Measurements from ENCODE around the gene VWA5B2. TPM values are rescaled to one million over a fixed set of nuclear protein-coding genes. Genes with fewer than 3 reads are reported as not detected.

Gene VWA5B2
- total and polyA plus RNA-seq, 2 experiments from 2014 or later: 0.66 TPM; not detected in 1

DNA sequence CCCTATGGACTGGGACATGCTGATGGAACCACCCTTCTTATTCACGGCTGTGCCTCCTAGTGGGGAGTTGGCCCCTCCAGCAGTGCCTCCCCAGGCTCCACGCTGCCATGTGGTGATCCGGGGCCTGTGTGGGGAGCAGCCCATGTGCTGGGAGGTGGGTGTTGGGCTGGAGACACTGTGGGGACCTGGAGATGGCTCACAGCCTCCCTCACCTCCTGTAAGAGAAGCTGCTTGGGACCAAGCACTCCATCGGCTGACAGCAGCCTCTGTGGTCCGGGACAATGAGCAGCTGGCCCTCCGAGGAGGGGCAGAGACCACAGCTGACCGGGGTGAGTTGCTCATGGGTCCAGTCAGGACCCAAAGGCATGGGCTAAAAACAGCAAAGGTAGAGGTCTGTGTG is 10.3 kb downstream of the VWA5B2 start:
- DNase-seq (ENCODE audit: low spot score): no peak
- H3K9me3 Mint-ChIP-seq: no peaks in the 10 kb centered on the region
- H3K36me3 Mint-ChIP-seq (ENCODE audit: low read depth): peaks cover 26% of the 10 kb centered on the region
- H3K27me3 Mint-ChIP-seq (ENCODE audit: insufficient read depth, low read depth, poor library complexity): peaks cover 9% of the 10 kb centered on the region
- H3K27me3 ChIP-seq (ENCODE audit: insufficient read depth): peaks cover 11% of the 10 kb centered on the region
- no peaks in the 10 kb centered on the region for H3F3A ChIP-seq (replicated peaks; ENCODE audit: low read depth)
- H3K9me2 ChIP-seq (ENCODE audit: insufficient read depth): no peaks in the 10 kb centered on the region
- H3K4me3 ChIP-seq: no peak overlapping the region
- H3K79me2 ChIP-seq (replicated peaks; ENCODE audit: insufficient read depth): no peaks in the 10 kb centered on the region
- no peak overlapping the region for H2AFZ ChIP-seq
- TF ChIP-seq STAT1 (IDR thresholded peaks at IDR 0.05; ENCODE audit: unreplicated experiment) (no peak), POLR2AphosphoS5 (IDR thresholded peaks at IDR 0.05; ENCODE audit: low read depth) (no peak), JUNB (IDR thresholded peaks at IDR 0.05; ENCODE audit: unreplicated experiment) (no peak), ZNF331 (CRISPR knock-in tag; IDR thresholded peaks at IDR 0.05; ENCODE audit: low read depth) (no peak), EZH2 (IDR thresholded peaks at IDR 0.05; ENCODE audit: low read depth, unreplicated experiment) (no peak), NANOG (IDR thresholded peaks at IDR 0.05; ENCODE audit: borderline replicate concordance) (no peak), CREB1 (CRISPR knock-in tag; IDR thresholded peaks at IDR 0.05; ENCODE audit: low read depth) (no peak), ZNF114 (CRISPR knock-in tag; IDR thresholded peaks at IDR 0.05) (no peak), EZH2phosphoT487 (IDR thresholded peaks at IDR 0.05; ENCODE audit: unreplicated experiment) (no peak)
- TF ChIP-seq, protein P1, sequence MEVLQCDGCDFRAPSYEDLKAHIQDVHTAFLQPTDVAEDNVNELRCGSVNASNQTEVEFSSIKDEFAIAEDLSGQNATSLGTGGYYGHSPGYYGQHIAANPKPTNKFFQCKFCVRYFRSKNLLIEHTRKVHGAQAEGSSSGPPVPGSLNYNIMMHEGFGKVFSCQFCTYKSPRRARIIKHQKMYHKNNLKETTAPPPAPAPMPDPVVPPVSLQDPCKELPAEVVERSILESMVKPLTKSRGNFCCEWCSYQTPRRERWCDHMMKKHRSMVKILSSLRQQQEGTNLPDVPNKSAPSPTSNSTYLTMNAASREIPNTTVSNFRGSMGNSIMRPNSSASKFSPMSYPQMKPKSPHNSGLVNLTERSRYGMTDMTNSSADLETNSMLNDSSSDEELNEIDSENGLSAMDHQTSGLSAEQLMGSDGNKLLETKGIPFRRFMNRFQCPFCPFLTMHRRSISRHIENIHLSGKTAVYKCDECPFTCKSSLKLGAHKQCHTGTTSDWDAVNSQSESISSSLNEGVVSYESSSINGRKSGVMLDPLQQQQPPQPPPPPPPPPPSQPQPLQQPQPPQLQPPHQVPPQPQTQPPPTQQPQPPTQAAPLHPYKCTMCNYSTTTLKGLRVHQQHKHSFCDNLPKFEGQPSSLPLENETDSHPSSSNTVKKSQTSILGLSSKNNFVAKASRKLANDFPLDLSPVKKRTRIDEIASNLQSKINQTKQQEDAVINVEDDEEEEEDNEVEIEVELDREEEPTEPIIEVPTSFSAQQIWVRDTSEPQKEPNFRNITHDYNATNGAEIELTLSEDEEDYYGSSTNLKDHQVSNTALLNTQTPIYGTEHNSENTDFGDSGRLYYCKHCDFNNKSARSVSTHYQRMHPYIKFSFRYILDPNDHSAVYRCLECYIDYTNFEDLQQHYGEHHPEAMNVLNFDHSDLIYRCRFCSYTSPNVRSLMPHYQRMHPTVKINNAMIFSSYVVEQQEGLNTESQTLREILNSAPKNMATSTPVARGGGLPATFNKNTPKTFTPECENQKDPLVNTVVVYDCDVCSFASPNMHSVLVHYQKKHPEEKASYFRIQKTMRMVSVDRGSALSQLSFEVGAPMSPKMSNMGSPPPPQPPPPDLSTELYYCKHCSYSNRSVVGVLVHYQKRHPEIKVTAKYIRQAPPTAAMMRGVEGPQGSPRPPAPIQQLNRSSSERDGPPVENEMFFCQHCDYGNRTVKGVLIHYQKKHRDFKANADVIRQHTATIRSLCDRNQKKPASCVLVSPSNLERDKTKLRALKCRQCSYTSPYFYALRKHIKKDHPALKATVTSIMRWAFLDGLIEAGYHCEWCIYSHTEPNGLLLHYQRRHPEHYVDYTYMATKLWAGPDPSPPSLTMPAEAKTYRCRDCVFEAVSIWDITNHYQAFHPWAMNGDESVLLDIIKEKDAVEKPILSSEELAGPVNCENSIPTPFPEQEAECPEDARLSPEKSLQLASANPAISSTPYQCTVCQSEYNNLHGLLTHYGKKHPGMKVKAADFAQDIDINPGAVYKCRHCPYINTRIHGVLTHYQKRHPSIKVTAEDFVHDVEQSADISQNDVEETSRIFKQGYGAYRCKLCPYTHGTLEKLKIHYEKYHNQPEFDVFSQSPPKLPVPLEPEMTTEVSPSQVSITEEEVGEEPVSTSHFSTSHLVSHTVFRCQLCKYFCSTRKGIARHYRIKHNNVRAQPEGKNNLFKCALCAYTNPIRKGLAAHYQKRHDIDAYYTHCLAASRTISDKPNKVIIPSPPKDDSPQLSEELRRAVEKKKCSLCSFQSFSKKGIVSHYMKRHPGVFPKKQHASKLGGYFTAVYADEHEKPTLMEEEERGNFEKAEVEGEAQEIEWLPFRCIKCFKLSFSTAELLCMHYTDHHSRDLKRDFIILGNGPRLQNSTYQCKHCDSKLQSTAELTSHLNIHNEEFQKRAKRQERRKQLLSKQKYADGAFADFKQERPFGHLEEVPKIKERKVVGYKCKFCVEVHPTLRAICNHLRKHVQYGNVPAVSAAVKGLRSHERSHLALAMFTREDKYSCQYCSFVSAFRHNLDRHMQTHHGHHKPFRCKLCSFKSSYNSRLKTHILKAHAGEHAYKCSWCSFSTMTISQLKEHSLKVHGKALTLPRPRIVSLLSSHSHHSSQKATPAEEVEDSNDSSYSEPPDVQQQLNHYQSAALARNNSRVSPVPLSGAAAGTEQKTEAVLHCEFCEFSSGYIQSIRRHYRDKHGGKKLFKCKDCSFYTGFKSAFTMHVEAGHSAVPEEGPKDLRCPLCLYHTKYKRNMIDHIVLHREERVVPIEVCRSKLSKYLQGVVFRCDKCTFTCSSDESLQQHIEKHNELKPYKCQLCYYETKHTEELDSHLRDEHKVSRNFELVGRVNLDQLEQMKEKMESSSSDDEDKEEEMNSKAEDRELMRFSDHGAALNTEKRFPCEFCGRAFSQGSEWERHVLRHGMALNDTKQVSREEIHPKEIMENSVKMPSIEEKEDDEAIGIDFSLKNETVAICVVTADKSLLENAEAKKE (CRISPR knock-in tag; IDR thresholded peaks at IDR 0.05): no peak
- TF ChIP-seq, protein P2, sequence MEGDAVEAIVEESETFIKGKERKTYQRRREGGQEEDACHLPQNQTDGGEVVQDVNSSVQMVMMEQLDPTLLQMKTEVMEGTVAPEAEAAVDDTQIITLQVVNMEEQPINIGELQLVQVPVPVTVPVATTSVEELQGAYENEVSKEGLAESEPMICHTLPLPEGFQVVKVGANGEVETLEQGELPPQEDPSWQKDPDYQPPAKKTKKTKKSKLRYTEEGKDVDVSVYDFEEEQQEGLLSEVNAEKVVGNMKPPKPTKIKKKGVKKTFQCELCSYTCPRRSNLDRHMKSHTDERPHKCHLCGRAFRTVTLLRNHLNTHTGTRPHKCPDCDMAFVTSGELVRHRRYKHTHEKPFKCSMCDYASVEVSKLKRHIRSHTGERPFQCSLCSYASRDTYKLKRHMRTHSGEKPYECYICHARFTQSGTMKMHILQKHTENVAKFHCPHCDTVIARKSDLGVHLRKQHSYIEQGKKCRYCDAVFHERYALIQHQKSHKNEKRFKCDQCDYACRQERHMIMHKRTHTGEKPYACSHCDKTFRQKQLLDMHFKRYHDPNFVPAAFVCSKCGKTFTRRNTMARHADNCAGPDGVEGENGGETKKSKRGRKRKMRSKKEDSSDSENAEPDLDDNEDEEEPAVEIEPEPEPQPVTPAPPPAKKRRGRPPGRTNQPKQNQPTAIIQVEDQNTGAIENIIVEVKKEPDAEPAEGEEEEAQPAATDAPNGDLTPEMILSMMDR (conservative IDR thresholded peaks at IDR 0.05; ENCODE audit: low read depth in 2 of 2): no peak
- TF ChIP-seq, protein P3, sequence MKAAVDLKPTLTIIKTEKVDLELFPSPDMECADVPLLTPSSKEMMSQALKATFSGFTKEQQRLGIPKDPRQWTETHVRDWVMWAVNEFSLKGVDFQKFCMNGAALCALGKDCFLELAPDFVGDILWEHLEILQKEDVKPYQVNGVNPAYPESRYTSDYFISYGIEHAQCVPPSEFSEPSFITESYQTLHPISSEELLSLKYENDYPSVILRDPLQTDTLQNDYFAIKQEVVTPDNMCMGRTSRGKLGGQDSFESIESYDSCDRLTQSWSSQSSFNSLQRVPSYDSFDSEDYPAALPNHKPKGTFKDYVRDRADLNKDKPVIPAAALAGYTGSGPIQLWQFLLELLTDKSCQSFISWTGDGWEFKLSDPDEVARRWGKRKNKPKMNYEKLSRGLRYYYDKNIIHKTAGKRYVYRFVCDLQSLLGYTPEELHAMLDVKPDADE (IDR thresholded peaks at IDR 0.05): no peak
- TF ChIP-seq, protein P4, sequence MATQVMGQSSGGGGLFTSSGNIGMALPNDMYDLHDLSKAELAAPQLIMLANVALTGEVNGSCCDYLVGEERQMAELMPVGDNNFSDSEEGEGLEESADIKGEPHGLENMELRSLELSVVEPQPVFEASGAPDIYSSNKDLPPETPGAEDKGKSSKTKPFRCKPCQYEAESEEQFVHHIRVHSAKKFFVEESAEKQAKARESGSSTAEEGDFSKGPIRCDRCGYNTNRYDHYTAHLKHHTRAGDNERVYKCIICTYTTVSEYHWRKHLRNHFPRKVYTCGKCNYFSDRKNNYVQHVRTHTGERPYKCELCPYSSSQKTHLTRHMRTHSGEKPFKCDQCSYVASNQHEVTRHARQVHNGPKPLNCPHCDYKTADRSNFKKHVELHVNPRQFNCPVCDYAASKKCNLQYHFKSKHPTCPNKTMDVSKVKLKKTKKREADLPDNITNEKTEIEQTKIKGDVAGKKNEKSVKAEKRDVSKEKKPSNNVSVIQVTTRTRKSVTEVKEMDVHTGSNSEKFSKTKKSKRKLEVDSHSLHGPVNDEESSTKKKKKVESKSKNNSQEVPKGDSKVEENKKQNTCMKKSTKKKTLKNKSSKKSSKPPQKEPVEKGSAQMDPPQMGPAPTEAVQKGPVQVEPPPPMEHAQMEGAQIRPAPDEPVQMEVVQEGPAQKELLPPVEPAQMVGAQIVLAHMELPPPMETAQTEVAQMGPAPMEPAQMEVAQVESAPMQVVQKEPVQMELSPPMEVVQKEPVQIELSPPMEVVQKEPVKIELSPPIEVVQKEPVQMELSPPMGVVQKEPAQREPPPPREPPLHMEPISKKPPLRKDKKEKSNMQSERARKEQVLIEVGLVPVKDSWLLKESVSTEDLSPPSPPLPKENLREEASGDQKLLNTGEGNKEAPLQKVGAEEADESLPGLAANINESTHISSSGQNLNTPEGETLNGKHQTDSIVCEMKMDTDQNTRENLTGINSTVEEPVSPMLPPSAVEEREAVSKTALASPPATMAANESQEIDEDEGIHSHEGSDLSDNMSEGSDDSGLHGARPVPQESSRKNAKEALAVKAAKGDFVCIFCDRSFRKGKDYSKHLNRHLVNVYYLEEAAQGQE (IDR thresholded peaks at IDR 0.05; ENCODE audit: unreplicated experiment): no peak
- H3K27ac ChIP-seq (ENCODE audit: low read depth): no peak overlapping the region
- peaks cover 14% of the 10 kb centered on the region for H3K4me1 Mint-ChIP-seq
- no peak overlapping the region; the same call in 2 of the 3 replicates for H3K4me3 Mint-ChIP-seq
- no peak overlapping the region for H3K27ac Mint-ChIP-seq
- ATAC-seq: no peak
- H3K4me2 ChIP-seq: no peak overlapping the region
- H3K36me3 ChIP-seq (ENCODE audit: insufficient read depth): peaks cover under 1% of the 10 kb centered on the region; the same call in 1 of the 2 replicates
- peaks cover 12% of the 10 kb centered on the region for H4K20me1 ChIP-seq (replicated peaks; ENCODE audit: insufficient read depth)
- H3K4me1 ChIP-seq (ENCODE audit: insufficient read depth): no peaks in the 10 kb centered on the region
